Activated CD4-positive, alpha-beta memory T cell treated with anti-CD3 and anti-CD28 coated beads, Interleukin-2, amount 10 ng/mL, durations not matched to agents 7 days and 5 days (primary cell): ENCODE data around the gene ZNF701. TPM values are rescaled to one million over a fixed set of nuclear protein-coding genes. Genes with fewer than 3 reads are reported as not detected.
"Not testable (repeated sequence)": the region's sequence is repeated elsewhere in the genome, so short reads cannot be mapped to it uniquely, and the experiment has no call there.

Experiments used
- CTCF ChIA-PET: fragments of 350-600 bp; sonication (Branson Sonifier 250); formaldehyde crosslinking; loops from one replicate; lab custom pipeline; 2021; ENCODE audit warnings: antibody characterized with exemption, inconsistent platforms; lab: Charles Lee
- POLR2A ChIA-PET: fragments of 350-600 bp; sonication (Branson Sonifier 250); formaldehyde crosslinking; loops from one replicate; lab custom pipeline; 2021; ENCODE audit warnings: antibody characterized with exemption; lab: Charles Lee
- DNase-seq: peaks from one replicate; pipeline ENCODE4 v3.0.0-alpha.2; 2020
- H3K27ac Mint-ChIP-seq: one replicate; pipeline ENCODE4 v1.8.0; 2021; ENCODE audit warnings: mild to moderate bottlenecking, mixed read lengths
- H3K27me3 Mint-ChIP-seq: one replicate; pipeline ENCODE4 v1.8.0; 2021; ENCODE audit warnings: mixed read lengths
- H3K36me3 Mint-ChIP-seq: one replicate; pipeline ENCODE4 v1.8.0; 2021; ENCODE audit warnings: low read depth, mixed read lengths
- H3K4me1 Mint-ChIP-seq: one replicate; pipeline ENCODE4 v1.8.0; 2021; ENCODE audit warnings: mixed read lengths
- H3K4me3 Mint-ChIP-seq: one replicate; pipeline ENCODE4 v1.8.0; 2021; ENCODE audit warnings: mild to moderate bottlenecking, mixed read lengths
- H3K9me3 Mint-ChIP-seq: one replicate; pipeline ENCODE4 v1.8.0; 2021; ENCODE audit warnings: mixed read lengths
- total RNA-seq, 2 experiments: library from RNA; stranded (reverse); gene quantifications; one replicate each; pipeline ENCODE4 v1.2.3, GENCODE V29; 2021

The ZNF701 gene
- total RNA-seq = 10 to 100 TPM; 29.7 to 30.5 TPM

DNA sequence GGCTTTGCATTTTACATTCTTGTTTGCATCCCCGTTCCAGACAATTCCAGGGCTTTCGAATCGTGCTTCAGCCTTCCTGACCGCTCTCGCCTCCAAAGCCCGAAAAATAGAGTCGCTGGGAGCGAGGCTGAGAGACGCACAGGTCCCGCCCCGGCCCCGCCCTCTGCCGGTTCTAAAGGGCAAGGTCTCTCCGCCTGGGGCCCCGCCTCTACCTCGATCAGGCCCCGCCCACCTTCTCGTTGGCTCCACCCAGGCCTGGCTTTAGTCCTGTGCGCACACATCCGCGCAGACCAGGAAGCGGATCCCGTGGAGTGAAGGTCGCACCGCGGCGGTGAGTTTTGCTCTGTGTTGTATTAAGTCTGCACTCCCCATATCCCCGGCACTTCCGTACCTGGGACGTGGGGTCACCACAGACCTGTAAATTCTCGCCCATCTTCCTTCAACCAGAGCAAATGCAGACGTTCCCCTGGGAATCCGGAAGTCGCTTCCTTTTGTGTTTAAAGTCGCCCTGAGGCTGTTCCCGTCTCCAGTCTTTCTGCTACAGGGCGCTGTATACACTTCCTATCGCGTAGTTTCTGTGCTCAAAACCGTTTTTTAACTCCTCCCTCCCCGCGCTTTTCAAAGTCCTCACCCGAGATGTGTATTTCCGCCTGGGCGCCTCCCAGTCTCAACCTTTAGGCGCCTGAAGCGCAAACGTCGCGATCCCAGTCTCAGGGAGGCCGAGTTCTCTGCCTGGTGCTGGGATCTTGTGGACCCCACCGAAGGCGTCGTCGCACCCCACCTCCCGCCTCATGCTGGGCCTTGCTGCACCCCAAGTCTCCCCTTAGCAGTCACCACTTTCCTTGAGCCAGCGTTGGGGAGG lies at the start of gene ZNF701:
TSS of gene ZNF701 (plus strand) at position 288 of the 862 bp plus-strand sequence. CDS start 3,861 bp downstream, outside the sequence.
- Mint-ChIP-seq H3K9me3 (peaks cover 43% of the 10 kb centered on the region), H3K27me3 (no peaks in the 10 kb centered on the region), H3K4me3 (peak within 1 kb of the TSS; percentile 84), H3K4me1 (peaks cover 31% of the 10 kb centered on the region), H3K36me3 (peaks cover 72% of the 10 kb centered on the region), H3K27ac (peak within 1 kb of the TSS; percentile 91)
- ChIA-PET POLR2A (interaction anchor here (1.0 kb wide), 2 partner anchors 34 to 172 kb away, joined by 3 read pairs; no protein-coding TSS in a partner anchor), CTCF (no interaction called here)
- DNase-seq = peak; percentile 97

DNA sequence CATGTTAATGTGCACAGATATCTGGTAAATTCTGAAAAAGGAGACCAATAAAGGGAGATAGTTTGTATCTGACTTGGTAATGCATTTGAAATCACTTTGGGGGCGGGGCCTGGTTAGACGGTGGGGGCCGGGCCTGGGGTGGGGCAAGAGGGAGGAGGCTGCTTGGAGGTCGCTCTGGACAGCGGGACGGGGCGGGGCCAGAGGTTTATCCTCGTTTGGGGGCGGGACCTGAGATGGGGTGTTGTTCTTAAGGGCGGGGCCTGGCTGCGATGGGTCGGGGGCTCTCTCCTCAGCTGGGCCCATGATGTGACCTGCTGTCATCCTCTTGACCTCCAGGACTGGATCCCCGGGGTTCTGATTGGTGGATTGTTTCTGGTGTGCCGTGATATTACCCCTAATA lies 47.5 kb upstream of the ZNF701 start:
- Mint-ChIP-seq H3K9me3 (peaks cover 45% of the 10 kb centered on the region), H3K27me3 (no peaks in the 10 kb centered on the region), H3K27ac (no peak overlapping the region), H3K36me3 (peaks cover 10% of the 10 kb centered on the region), H3K4me1 (peaks cover 9% of the 10 kb centered on the region), H3K4me3 (no peak overlapping the region)
- POLR2A ChIA-PET = no interaction called here
- CTCF ChIA-PET = no interaction called here
- DNase-seq = no peak

DNA sequence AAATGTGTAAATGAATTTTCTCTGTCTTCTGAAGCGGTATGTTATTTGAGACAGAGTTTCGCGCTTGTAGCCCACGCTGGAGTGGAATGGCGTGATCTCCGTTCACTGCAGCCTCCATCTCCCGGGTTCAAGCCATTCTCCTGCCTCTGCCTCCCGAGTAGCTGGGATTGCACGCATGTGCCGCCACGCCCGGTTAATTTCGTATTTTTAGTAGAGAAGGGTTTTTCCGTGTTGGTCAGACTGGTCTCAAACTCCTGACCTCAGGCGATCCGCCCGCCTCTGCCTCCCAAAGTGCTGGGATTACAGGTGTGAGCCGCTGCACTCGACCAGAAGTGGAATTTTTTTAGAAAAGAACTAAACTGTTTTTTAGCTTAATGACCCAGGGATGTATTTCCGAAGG lies 46.0 kb upstream of the ZNF701 start:
- Mint-ChIP-seq H3K27me3 (no peaks in the 10 kb centered on the region), H3K27ac (no peak overlapping the region), H3K9me3 (peaks cover 44% of the 10 kb centered on the region), H3K4me3 (no peak overlapping the region), H3K36me3 (peaks cover 23% of the 10 kb centered on the region), H3K4me1 (peaks cover 17% of the 10 kb centered on the region)
- ChIA-PET POLR2A (no interaction called here), CTCF (no interaction called here)
- no peak for DNase-seq

DNA sequence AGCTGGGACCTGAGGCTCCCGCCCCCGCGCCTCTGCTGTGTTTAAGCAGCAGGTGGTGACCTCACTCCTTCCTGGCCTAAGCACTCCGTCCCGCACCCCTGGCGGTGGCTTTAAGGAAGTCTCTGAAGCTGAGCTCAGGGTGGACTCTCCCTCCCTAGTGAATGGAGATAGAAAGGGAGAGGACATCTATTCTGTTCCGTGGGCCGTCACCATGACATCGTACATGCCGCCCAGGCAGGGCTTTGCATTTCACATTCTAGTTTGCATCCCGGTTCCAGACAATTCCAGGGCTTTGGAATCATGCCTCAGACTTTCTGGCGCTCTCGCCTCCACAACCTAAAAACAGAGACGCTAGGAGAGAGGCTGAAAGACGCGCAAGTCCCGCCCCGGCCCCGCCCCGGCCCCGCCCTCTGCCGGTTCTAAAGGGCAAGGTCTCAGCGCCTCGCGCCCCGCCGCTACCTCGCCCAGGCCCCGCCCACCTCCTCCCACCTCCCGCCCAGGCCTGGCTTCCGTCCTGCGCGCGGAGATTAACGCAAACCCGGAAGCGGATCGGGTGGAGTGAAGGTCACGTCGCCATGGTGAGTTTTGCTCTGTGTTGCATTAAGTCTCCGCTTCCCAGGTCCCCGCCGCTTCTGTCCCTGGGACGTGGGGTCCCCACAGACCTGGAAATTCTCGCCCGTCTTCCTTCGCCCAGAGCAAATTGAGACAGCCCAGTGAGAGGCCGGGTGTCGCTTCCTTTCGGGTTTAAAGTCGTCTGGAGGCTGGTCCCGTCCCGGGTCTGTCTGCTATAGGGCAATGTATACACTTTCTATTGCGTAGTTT lies 42.7 kb upstream of the ZNF701 start, which contains the start of gene ZNF808:
TSS of gene ZNF808 (plus strand) at position 535 of the 822 bp plus-strand sequence. CDS start 15,617 bp downstream, outside the sequence.
- CTCF ChIA-PET = no interaction called here
- Mint-ChIP-seq H3K27ac (peak within 1 kb of the TSS; percentile 84), H3K27me3 (no peaks in the 10 kb centered on the region), H3K36me3 (peaks cover 39% of the 10 kb centered on the region), H3K4me1 (peaks cover 21% of the 10 kb centered on the region), H3K4me3 (peak within 1 kb of the TSS; percentile 96), H3K9me3 (peaks cover 29% of the 10 kb centered on the region)
- POLR2A ChIA-PET = interaction anchor here (1.0 kb wide), 2 partner anchors 8 to 9 kb away, joined by 3 to 5 read pairs; no protein-coding TSS in a partner anchor
- DNase-seq = peak; percentile 97

GRCh38 chr19:52527956-52528351 lies 42.1 kb upstream of the ZNF701 start:
- Mint-ChIP-seq H3K27ac (peak overlapping the region; percentile 84), H3K36me3 (peaks cover 44% of the 10 kb centered on the region), H3K27me3 (no peaks in the 10 kb centered on the region), H3K4me1 (peaks cover 21% of the 10 kb centered on the region), H3K9me3 (peaks cover 23% of the 10 kb centered on the region), H3K4me3 (peak overlapping the region; percentile 96)
- POLR2A ChIA-PET = interaction anchor here (0.9 kb wide), 1 partner anchor 8 kb away, joined by 3 read pairs; no protein-coding TSS in a partner anchor
- CTCF ChIA-PET = no interaction called here
- DNase-seq = peak; percentile 19

DNA sequence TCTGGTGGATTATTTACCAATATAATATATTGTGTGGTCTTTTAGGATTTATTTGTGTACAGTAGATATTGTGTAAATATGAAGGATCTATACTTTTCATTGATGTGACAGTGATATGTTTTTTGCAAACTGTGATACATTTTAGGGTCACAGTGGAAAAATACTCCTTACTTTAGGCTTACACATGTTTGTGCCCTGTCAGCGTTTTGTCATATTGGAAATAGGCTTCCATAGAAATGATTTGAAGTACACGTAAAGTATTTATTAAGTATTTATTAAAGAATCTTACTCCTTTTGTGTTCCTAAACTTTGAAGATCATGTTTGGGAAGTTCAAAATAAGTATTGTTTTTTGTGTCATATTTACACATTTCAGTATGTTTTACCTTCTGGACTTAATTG lies 37.6 kb upstream of the ZNF701 start:
- CTCF ChIA-PET = no interaction called here

DNA sequence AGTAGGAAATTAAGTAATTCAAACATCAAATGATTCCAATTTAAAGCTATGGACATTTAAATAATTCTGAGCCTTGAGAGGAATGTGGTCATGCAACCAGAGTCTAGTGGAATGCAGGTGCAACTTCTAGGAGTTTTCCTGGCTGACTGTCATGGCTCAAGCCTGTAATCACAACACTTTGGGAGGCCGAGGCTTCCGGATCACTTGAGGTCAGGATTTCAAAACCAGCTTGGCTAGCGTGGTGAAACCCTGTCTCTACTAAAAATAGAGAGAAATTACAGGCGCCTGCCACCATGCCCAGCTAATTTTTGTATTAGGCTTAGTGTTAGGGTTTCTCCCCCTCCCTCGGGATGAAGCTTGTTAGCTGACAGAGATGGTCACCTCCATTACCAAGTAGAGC lies 36.2 kb upstream of the ZNF701 start:
- ChIA-PET POLR2A (no interaction called here), CTCF (no interaction called here)
- DNase-seq = no peak
- Mint-ChIP-seq H3K9me3 (peaks cover 20% of the 10 kb centered on the region), H3K36me3 (peaks cover 72% of the 10 kb centered on the region), H3K27me3 (no peaks in the 10 kb centered on the region), H3K4me3 (no peak overlapping the region), H3K27ac (no peak overlapping the region), H3K4me1 (peaks cover 35% of the 10 kb centered on the region)

More for the DNA sequence above, 37.6 kb upstream of the ZNF701 start:
- POLR2A ChIA-PET = no interaction called here
- no peak overlapping the region for H3K27ac Mint-ChIP-seq
- peaks cover 20% of the 10 kb centered on the region for H3K9me3 Mint-ChIP-seq
- DNase-seq = no peak
- H3K27me3 Mint-ChIP-seq = no peaks in the 10 kb centered on the region
- H3K36me3 Mint-ChIP-seq = peaks cover 74% of the 10 kb centered on the region
- H3K4me3 Mint-ChIP-seq = no peak overlapping the region
- H3K4me1 Mint-ChIP-seq = peaks cover 40% of the 10 kb centered on the region

DNA sequence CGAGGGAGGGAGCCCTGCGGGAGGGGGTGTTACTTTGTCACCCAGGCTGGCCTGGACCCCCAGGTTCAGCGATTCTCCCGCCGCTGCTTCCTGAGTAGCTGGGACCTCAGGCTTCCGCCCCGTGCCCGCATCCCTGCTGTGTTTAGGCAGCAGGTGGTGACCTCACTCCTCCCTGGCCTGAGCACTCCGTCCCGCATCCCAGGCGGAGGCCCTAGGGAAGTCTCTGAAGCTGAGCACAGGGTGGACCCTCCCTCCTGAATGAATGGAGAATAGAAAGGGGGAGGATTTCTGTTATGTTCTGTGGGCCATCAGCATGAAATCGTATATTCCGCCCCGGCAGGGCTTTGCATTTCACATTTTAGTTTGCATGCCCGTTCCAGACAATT lies 34.7 kb upstream of the ZNF701 start:
- CTCF ChIA-PET = interaction anchor here (0.7 kb wide), 1 partner anchor 17 kb away, joined by 3 read pairs; no protein-coding TSS in a partner anchor
- Mint-ChIP-seq H3K36me3 (peaks cover 74% of the 10 kb centered on the region), H3K4me1 (peaks cover 31% of the 10 kb centered on the region)

DNA sequence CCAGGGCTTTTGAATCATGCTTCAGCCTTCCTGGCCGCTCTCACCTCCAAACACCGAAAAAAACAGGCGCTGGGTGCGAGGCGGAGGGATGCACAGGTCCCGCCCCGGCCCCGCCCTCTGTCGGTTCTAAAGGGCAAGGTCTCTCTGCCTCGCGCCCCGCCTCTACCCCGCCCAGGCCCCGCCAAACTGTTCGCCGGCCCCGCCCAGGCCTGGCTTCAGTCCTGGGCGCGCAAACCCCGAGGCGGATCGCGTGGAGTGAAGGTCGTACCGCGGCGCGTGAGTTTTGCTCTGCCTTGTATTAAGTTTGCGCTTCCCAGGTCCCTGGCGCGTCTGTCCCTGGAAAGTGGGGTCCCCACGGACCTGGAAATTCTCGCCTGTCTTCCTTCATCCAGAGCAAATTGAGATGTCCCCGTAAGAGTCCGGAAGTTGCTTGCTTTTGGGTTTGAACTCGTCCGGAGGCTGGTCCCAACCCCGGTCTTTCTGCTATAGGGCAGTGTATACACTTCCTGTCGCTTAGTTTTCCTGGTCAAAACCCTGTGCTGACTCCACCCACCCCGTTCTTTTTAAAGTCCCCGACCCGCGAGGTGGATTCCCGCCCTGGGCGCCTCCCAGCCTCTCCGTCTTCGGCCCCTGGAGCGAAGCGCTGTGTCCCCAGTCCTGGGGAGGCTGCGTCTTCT lies 34.2 kb upstream of the ZNF701 start:
- H3K27me3 Mint-ChIP-seq = no peaks in the 10 kb centered on the region
- H3K9me3 Mint-ChIP-seq = peaks cover 27% of the 10 kb centered on the region
- H3K36me3 Mint-ChIP-seq = peaks cover 76% of the 10 kb centered on the region
- H3K4me1 Mint-ChIP-seq = peaks cover 34% of the 10 kb centered on the region
- peak overlapping the region; percentile 97 for H3K27ac Mint-ChIP-seq
- H3K4me3 Mint-ChIP-seq = peak overlapping the region; percentile 85
- ChIA-PET POLR2A (interaction anchor here (1.0 to 1.3 kb wide), 4 partner anchors 8 to 139 kb away, joined by 3 to 5 read pairs (median 3); no protein-coding TSS in a partner anchor), CTCF (interaction anchor here (0.7 kb wide), 1 partner anchor 17 kb away, joined by 3 read pairs; no protein-coding TSS in a partner anchor)
- peak; percentile 94 for DNase-seq

More for the DNA sequence above, 34.7 kb upstream of the ZNF701 start:
- POLR2A ChIA-PET = interaction anchor here (1.3 kb wide), 1 partner anchor 8 kb away, joined by 3 read pairs; no protein-coding TSS in a partner anchor
- H3K27ac Mint-ChIP-seq = peak overlapping the region; percentile 97
- H3K4me3 Mint-ChIP-seq = peak overlapping the region; percentile 85
- peak; percentile 39 for DNase-seq
- not testable (repeated sequence) for H3K27me3 Mint-ChIP-seq
- H3K9me3 Mint-ChIP-seq = peaks cover 23% of the 10 kb centered on the region

- ChIA-PET CTCF (no interaction called here), POLR2A (interaction anchor here (1.0 kb wide), 4 partner anchors 8 to 140 kb away, joined by 3 to 5 read pairs (median 3); no protein-coding TSS in a partner anchor)
- Mint-ChIP-seq H3K27me3 (no peaks in the 10 kb centered on the region), H3K27ac (peak overlapping the region; percentile 97), H3K36me3 (peaks cover 77% of the 10 kb centered on the region), H3K9me3 (peaks cover 31% of the 10 kb centered on the region), H3K4me1 (peaks cover 34% of the 10 kb centered on the region), H3K4me3 (peak overlapping the region; percentile 85)
- DNase-seq = peak; percentile 67
Observed at GRCh38 chr19:52536448-52536800, 33.7 kb upstream of the ZNF701 start.

DNA sequence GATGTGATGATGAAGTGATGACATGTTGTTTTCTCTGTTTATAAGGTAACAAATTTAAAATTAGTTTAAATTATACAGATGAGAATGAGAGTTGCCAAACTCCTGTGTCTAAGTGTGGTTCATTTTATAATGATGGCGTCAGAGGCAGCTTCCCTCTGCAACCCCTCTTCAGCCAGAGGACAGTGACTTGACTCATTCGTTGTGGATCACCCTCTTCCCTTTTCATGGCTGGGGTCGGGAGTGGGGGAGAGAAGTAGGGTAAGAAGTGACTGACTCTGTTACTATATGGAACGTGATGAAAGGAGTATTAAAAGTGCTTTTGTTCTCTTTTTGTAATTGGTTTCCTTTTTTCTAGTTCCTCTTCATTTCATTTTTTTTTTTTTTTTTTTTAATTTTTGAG lies 31.3 kb upstream of the ZNF701 start:
- H3K9me3 Mint-ChIP-seq = peaks cover 45% of the 10 kb centered on the region
- DNase-seq, POLR2A ChIA-PET, H3K27me3 Mint-ChIP-seq, H3K4me3 Mint-ChIP-seq, CTCF ChIA-PET, H3K27ac Mint-ChIP-seq: not testable (repeated sequence)
- H3K36me3 Mint-ChIP-seq = peaks cover 79% of the 10 kb centered on the region
- H3K4me1 Mint-ChIP-seq = peaks cover 50% of the 10 kb centered on the region

DNA sequence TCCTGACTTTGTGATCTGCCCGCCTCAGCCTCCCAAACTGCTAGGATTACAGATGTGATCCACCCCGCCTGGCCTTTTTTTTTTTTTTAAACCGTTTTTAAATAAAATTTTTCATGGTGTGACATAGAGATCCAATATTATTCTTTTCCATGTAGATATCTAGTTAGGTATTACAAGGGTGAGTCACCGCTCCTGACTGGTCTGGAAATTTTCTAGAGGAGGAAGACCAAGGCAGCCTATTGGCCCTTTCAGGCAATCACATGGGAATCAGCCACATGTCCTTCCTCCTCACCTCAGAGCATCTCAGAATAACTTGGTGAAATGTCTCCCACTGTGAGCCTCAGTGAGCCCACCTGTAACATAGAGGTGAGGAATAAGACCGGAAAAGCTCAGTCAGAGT lies 28.9 kb upstream of the ZNF701 start:
- peaks cover 88% of the 10 kb centered on the region for H3K36me3 Mint-ChIP-seq
- POLR2A ChIA-PET, DNase-seq, CTCF ChIA-PET, H3K27ac Mint-ChIP-seq, H3K4me3 Mint-ChIP-seq, H3K27me3 Mint-ChIP-seq: not testable (repeated sequence)
- H3K9me3 Mint-ChIP-seq = peaks cover 52% of the 10 kb centered on the region
- peaks cover 35% of the 10 kb centered on the region for H3K4me1 Mint-ChIP-seq
